SK-N-SH treated with all-trans-retinoic acid at 6 μM for 48 hours (cell line): Measurements from ENCODE around the gene PTGS2.

Experiments
- ARNTL ChIP-seq: fragments of 450-650 bp; formaldehyde crosslinking; IDR thresholded peaks from 2 replicates; pipeline ENCODE4 v1.5.0; 2020; ENCODE audit warnings: low read depth, mild to moderate bottlenecking, moderate library complexity, borderline replicate concordance
- BACH2 ChIP-seq: fragments of 250-450 bp; sonication (Bioruptor Pico); IDR thresholded peaks from 2 replicates; pipeline ENCODE4 v1.9.0; 2021; ENCODE audit warnings: mild to moderate bottlenecking, borderline replicate concordance
- CREB5 ChIP-seq: fragments of 250-450 bp; sonication (Bioruptor Pico); IDR thresholded peaks from 2 replicates; pipeline ENCODE4 v1.5.1; 2020; ENCODE audit warnings: low read depth, mild to moderate bottlenecking, moderate library complexity
- ESRRG ChIP-seq: fragments of 250-450 bp; sonication (Bioruptor Pico); IDR thresholded peaks from 2 replicates; pipeline ENCODE4 v1.6.1; 2021; ENCODE audit warnings: mild to moderate bottlenecking
- GLIS3 ChIP-seq: fragments of 250-450 bp; sonication (Bioruptor Pico); IDR thresholded peaks from 2 replicates; pipeline ENCODE4 v1.5.0; 2020; ENCODE audit warnings: mild to moderate bottlenecking, moderate library complexity
- ISL1 ChIP-seq: fragments of 250-450 bp; sonication (Bioruptor Pico); IDR thresholded peaks from 2 replicates; pipeline ENCODE4 v2.1.2; 2022; ENCODE audit warnings: mild to moderate bottlenecking, moderate library complexity
- OSR1 ChIP-seq: fragments of 250-450 bp; sonication (Bioruptor Pico); IDR thresholded peaks from 2 replicates; pipeline ENCODE4 v1.8.0; 2022; ENCODE audit warnings: moderate library complexity, mild to moderate bottlenecking, inconsistent platforms
- PATZ1 ChIP-seq: fragments of 250-450 bp; sonication (Bioruptor Pico); IDR thresholded peaks from 2 replicates; pipeline ENCODE4 v1.8.0; 2020; ENCODE audit warnings: mild to moderate bottlenecking, moderate library complexity, borderline replicate concordance
- RARB ChIP-seq: fragments of 250-450 bp; sonication (Bioruptor Pico); IDR thresholded peaks from 2 replicates; pipeline ENCODE4 v1.8.0; 2021; ENCODE audit warnings: mild to moderate bottlenecking, moderate library complexity
- ZC3H10 ChIP-seq: fragments of 250-450 bp; sonication (Bioruptor Pico); IDR thresholded peaks from 2 replicates; pipeline ENCODE4 v1.5.1; 2021; ENCODE audit warnings: mild to moderate bottlenecking, moderate library complexity
- ZFP3 ChIP-seq: fragments of 250-450 bp; sonication (Bioruptor Pico); IDR thresholded peaks from 2 replicates; pipeline ENCODE4 v1.5.0; 2020; ENCODE audit warnings: mild to moderate bottlenecking, moderate library complexity
- ZFP30 ChIP-seq: fragments of 450-650 bp; formaldehyde crosslinking; IDR thresholded peaks from 2 replicates; pipeline ENCODE4 v1.5.0; 2022; ENCODE audit warnings: mild to moderate bottlenecking, moderate library complexity

- no peak for TF ChIP-seq ARNTL (CRISPR knock-in tag)
- TF ChIP-seq BACH2 (CRISPR knock-in tag), result no peak
- no peak for TF ChIP-seq CREB5 (CRISPR knock-in tag)
- no peak for TF ChIP-seq ZC3H10 (CRISPR knock-in tag)
- no peak for TF ChIP-seq ESRRG (CRISPR knock-in tag)
- TF ChIP-seq ZFP30 (CRISPR knock-in tag), result no peak
- TF ChIP-seq ZFP3 (CRISPR knock-in tag), result no peak
- no peak for TF ChIP-seq ISL1 (CRISPR knock-in tag)
- TF ChIP-seq RARB, result no peak
- no peak for TF ChIP-seq OSR1
- no peak for TF ChIP-seq PATZ1 (CRISPR knock-in tag)
- TF ChIP-seq GLIS3 (CRISPR knock-in tag), result no peak
These were observed 1.6 kb upstream of the PTGS2 start for GRCh38 chr1:186681801-186682200.
